ENCODE results near the gene GVQW3.

The GVQW3 gene

DNA sequence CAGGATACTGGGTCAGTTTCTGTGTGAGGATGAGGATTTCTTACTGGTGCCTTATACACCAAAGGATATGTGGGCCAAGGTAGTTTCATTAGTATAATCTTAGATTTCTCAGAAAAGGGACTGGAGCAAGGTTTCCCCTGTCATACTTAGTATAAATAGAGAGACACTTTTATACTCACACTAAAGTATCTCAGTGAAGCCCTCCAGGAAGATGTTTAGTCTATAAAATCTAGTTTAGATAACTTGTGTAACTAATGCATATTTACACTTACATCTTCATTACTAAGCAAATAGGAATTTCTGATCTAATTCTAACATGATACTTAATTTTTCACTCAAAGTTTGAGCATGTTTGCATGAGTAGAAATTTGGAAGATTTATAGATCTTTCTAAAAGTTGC, 74.8 kb downstream of the GVQW3 start:
- Mint-ChIP-seq H3K4me3 (no peak overlapping the region), H3K27ac (no peak overlapping the region), H3K4me1 (peaks cover 10% of the 10 kb centered on the region), H3K36me3 (peaks cover 13% of the 10 kb centered on the region), H3K27me3 (no peaks in the 10 kb centered on the region), H3K9me3 (no peaks in the 10 kb centered on the region)

DNA sequence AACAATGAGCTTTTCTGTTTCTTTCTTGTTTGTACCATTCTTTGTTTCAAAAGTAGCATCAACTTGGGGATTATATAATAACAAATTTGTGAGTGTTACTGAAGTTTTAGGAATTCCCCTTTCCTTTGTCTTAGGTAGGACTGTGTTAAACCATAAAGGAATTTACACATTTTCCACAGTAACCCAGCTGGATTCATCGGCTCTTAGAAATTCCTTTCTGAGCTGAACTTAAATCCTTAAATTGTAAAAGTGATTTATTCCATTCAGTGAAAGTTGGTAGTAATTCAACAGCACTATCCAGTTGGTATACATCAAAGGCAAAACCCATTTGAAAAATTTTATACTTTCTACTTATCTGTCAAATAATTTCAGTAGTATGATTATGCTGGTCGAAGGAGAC, 75.4 kb downstream of the GVQW3 start:
- Mint-ChIP-seq H3K27ac (no peak overlapping the region), H3K27me3 (no peaks in the 10 kb centered on the region), H3K36me3 (peaks cover 12% of the 10 kb centered on the region), H3K4me1 (peaks cover 7% of the 10 kb centered on the region), H3K9me3 (no peaks in the 10 kb centered on the region), H3K4me3 (no peak overlapping the region)
